ENCODE data around the gene TOMM40. TPM values are rescaled to one million over a fixed set of nuclear protein-coding genes. Genes with fewer than 3 reads are reported as not detected.
"Not testable (repeated sequence)": the region's sequence is repeated elsewhere in the genome, so short reads cannot be mapped to it uniquely, and the experiment has no call there.

TOMM40 gene
- total and polyA plus RNA-seq, 8 donors: 12.8 to 28.8 (median 17.8) TPM

DNA sequence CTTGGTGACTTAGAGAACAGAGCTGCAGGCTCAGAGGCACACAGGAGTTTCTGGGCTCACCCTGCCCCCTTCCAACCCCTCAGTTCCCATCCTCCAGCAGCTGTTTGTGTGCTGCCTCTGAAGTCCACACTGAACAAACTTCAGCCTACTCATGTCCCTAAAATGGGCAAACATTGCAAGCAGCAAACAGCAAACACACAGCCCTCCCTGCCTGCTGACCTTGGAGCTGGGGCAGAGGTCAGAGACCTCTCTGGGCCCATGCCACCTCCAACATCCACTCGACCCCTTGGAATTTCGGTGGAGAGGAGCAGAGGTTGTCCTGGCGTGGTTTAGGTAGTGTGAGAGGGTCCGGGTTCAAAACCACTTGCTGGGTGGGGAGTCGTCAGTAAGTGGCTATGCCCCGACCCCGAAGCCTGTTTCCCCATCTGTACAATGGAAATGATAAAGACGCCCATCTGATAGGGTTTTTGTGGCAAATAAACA is 33.2 kb downstream of the TOMM40 start:
- no peak for ATAC-seq
- FAIRE-seq: no peak
- no peaks in the 10 kb centered on the region for H3K27me3 ChIP-seq
- peak in 1 of 6 donors; percentile 13 for DNase-seq
- H3K27ac ChIP-seq: no peak overlapping the region
- intact Hi-C loops (cut with DNase I): no loop called here
- H3K36me3 ChIP-seq: no peaks in the 10 kb centered on the region
- H3K4me1 ChIP-seq: no peaks in the 10 kb centered on the region
- WGBS, 2 donors: 67 to 73% methylated on average over 8 of the region's 8 CpGs
- H3K9me3 ChIP-seq: no peaks in the 10 kb centered on the region
- no peak overlapping the region for H3K4me3 ChIP-seq
- TF ChIP-seq, protein P1, sequence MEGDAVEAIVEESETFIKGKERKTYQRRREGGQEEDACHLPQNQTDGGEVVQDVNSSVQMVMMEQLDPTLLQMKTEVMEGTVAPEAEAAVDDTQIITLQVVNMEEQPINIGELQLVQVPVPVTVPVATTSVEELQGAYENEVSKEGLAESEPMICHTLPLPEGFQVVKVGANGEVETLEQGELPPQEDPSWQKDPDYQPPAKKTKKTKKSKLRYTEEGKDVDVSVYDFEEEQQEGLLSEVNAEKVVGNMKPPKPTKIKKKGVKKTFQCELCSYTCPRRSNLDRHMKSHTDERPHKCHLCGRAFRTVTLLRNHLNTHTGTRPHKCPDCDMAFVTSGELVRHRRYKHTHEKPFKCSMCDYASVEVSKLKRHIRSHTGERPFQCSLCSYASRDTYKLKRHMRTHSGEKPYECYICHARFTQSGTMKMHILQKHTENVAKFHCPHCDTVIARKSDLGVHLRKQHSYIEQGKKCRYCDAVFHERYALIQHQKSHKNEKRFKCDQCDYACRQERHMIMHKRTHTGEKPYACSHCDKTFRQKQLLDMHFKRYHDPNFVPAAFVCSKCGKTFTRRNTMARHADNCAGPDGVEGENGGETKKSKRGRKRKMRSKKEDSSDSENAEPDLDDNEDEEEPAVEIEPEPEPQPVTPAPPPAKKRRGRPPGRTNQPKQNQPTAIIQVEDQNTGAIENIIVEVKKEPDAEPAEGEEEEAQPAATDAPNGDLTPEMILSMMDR (IDR thresholded peaks at IDR 0.05): no peak

DNA sequence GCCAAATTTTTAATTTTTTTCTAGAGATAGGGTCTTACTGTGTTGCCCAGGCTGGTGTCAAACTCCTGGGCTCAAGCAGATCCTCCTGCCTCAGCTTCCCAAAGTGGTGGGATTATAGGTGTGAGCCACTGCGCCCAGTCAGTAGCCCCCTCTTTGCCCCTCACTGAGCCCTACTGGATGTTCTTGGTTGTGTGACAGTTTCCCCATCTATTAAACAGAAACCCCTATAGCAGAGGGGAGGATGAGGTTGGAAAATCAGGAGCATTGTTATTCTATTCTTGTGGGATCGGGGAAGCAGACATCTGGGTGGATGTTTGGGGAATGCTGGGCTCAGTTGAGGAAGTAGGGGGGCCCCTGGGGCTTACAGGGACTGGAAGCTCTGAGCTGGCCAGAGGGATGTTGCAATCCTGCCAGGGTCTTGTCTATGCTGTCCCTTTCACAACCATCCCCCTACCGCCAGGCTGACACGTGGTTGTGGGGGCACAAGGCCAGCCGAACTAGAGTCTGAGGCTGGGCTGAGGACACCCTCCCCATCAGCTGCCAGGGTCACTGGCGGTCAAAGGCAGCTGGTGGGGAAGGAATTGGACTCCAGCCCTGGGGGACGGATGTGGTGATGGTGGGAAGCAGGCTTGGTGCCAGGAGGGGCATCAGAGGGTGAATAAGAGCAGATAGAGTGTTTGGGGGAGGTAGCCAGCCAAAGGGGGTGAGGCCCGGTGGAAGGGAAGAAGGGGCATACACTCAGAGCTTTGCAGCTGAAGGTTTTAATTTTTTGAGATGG is 34.2 kb downstream of the TOMM40 start:
- Histone ChIP-seq H3K4me1 (no peaks in the 10 kb centered on the region), H3K27ac (no peak overlapping the region), H3K36me3 (no peaks in the 10 kb centered on the region), H3K4me3 (no peak overlapping the region), H3K9me3 (no peaks in the 10 kb centered on the region), H3K27me3 (no peaks in the 10 kb centered on the region)
- intact Hi-C loops (cut with DNase I): no loop called here
- whole genome bisulfite sequencing, 2 donors: 56 to 59% methylated on average over 8 of the region's 8 CpGs
- TF ChIP-seq, protein P1 (IDR thresholded peaks at IDR 0.05): no peak
- DNase-seq (peak in 4 of 6 donors; percentile 30 to 70 (median 44)), ATAC-seq (peak in 3 of 4 donors; percentile 32 to 66 (median 59)), FAIRE-seq (no peak)

DNA sequence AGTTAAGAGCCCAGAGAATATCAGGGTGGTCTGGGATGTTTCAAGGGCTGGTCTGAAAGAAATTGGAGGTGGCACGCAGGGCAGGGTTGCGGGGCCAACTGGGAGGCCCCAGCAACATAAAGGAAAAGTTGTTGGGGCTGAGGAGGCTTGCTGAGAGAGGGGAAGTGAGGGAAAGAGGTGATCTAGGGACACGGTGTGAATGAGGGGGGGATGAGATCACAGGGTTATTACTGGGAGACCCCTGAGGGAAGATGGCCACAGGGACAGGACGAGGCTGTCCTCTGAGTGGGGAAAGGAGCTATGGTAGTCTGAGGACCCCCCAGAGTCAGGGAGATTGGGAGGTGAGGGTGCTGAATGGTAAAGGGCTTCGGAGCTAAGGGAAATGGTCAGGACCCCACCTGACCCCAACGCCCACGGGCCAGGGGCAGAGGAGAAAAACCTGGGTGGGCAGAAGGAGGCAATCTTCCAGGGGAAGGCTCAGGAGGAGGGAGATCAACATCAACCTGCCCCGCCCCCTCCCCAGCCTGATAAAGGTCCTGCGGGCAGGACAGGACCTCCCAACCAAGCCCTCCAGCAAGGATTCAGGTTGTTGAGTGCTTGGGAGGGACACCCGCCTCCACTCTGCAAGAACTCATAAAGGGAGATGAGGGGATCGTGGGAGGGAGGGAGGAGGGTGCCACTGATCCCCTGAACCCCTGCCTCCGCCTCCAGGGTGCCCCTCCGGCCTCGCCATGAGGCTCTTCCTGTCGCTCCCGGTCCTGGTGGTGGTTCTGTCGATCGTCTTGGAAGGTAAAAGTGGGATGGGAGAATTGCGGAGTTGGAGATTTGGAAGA is 35.4 kb downstream of the TOMM40 start:
- FAIRE-seq; H3K27ac ChIP-seq; H3K4me1 ChIP-seq; H3K27me3 ChIP-seq; H3K9me3 ChIP-seq; intact Hi-C loops (cut with DNase I); H3K36me3 ChIP-seq: not testable (repeated sequence)
- DNase-seq (peak in 1 of 6 donors; percentile 13), ATAC-seq (peak in 3 of 4 donors; percentile 14 to 42 (median 20))
- WGBS, 2 donors: 44 to 58% methylated on average over 16 to 17 of the region's 19 CpGs
- H3K4me3 ChIP-seq: peak overlapping the region in 1 of 4 donors; percentile 25

DNA sequence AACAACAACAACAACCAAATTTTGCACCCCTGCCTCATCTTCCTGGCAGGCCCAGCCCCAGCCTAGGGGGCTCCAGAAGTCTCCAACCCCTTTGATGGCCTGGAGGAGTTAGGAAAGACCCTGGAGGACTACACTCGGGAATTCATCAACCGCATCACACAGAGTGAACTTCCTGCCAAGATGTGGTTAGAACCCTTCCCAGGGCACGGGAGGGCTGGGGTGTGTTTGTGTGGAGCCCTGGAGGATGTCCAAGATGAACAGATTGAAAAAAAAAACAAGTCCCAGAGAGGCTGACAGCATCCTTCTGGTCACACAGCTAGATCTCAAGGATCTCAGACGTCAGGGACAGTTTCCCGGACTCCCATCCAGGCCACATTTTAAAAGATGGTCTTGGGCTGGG is 36.7 kb downstream of the TOMM40 start:
- Histone ChIP-seq H3K27ac (no peak overlapping the region), H3K4me1 (no peaks in the 10 kb centered on the region), H3K4me3 (no peak overlapping the region), H3K9me3 (no peaks in the 10 kb centered on the region), H3K36me3 (no peaks in the 10 kb centered on the region), H3K27me3 (no peaks in the 10 kb centered on the region)
- 43 to 47% methylated on average over 5 of the region's 5 CpGs for WGBS, 2 donors
- ATAC-seq (no peak), DNase-seq (no peak), FAIRE-seq (no peak)
- TF ChIP-seq, protein P1 (IDR thresholded peaks at IDR 0.05): no peak
- intact Hi-C loops (cut with DNase I): no loop called here

DNA sequence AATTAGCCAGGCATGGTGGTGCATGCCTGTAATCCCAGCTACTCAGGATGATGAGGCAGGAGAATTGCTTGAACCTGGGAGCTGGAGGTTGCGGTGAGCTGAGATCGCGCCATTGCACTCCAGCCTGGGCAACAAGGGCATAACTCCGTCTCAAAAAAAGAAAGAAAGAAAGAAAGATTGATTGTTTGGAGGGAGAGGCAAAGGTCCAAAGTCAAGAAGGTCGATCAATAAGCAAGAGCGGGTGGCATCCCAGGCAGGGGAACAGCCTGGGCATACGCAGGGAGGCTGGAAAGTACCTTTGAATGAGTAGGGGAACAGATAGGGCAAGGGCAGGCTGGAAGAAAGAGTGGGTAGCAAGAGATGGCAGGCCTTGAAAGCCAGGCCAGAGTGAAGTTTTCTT is 39.0 kb downstream of the TOMM40 start:
- ATAC-seq (no peak), DNase-seq (no peak), FAIRE-seq (no peak)
- Histone ChIP-seq H3K4me1 (no peaks in the 10 kb centered on the region), H3K9me3 (no peaks in the 10 kb centered on the region), H3K36me3 (no peaks in the 10 kb centered on the region), H3K27ac (no peak overlapping the region), H3K4me3 (no peak overlapping the region), H3K27me3 (no peaks in the 10 kb centered on the region)
- TF ChIP-seq, protein P1 (IDR thresholded peaks at IDR 0.05): no peak
- intact Hi-C loops (cut with DNase I): no loop called here
- WGBS, 2 donors: 46% methylated on average over 7 of the region's 7 CpGs
